Measurements from ENCODE around the gene KIFC3.

- no peak for TF ChIP-seq EP300 (IDR thresholded peaks at IDR 0.05)
- TF ChIP-seq CTCF (IDR thresholded peaks at IDR 0.05): no peak
- no peak for TF ChIP-seq POLR2A (IDR thresholded peaks at IDR 0.05; ENCODE audit: low read depth)
These were observed 88.2 kb downstream of the KIFC3 start for GRCh38 chr16:57714047-57714446.
